Testis (tissue), 3 donors: ENCODE measurements around the gene FGFR2. TPM values are rescaled to one million over a fixed set of nuclear protein-coding genes. Genes with fewer than 3 reads are reported as not detected.

Experiments used
- DNase-seq: peaks from one replicate; pipeline ENCODE4 v3.0.0-alpha.2; 2019
- H3K27ac ChIP-seq, 2 donors: fragments of 200-600 bp; sonication (generic); one replicate each; pipeline ENCODE4 v1.5.1; 2019
- H3K27me3 ChIP-seq: fragments of 200-600 bp; sonication (generic); one replicate; pipeline ENCODE4 v1.5.1; 2019
- H3K36me3 ChIP-seq: fragments of 200-600 bp; sonication (generic); one replicate; pipeline ENCODE4 v1.5.1; 2017; ENCODE audit warnings: low read depth; ENCODE audit errors: missing control alignments
- H3K4me1 ChIP-seq: fragments of 200-600 bp; sonication (generic); one replicate; pipeline ENCODE4 v1.5.1; 2019
- H3K4me3 ChIP-seq, 2 donors: fragments of 200-600 bp; sonication (generic); one replicate each; pipeline ENCODE4 v1.5.1; 2017 to 2019
- H3K9me3 ChIP-seq: fragments of 200-600 bp; sonication (generic); one replicate; pipeline ENCODE4 v1.5.1; 2017
- POLR2A ChIP-seq: fragments of 450-650 bp; IDR thresholded peaks from one replicate; pipeline ENCODE4 v1.6.1; 2017; ENCODE audit warnings: antibody characterized with exemption, mild to moderate bottlenecking, moderate library complexity
- WGBS, 2 donors: methylation state at CpG; one replicate each; pipeline ENCODE4 v1.1.5; 2018; 5-methylcytosine and 5-hydroxymethylcytosine counted together
- intact Hi-C: fragments of 100-400 bp; cut with DNase I; formaldehyde crosslinking; loops from one replicate; pipeline ENCODE4 v1.15.1; 2023; ENCODE audit warnings: low total_unique reads
- polyA plus RNA-seq: library from polyadenylated mRNA; stranded (reverse); fragments of 350-450 nt; fragmentation: Illumina TruSeq; extraction: RNeasy Lipid Tissue Mini Kit (QIAGEN cat#74804); gene quantifications from one replicate; pipeline ENCODE4 v1.2.3, GENCODE V29; 2014; ENCODE audit warnings: low read depth, low replicate concordance; ENCODE audit not compliant: insufficient read depth
- total RNA-seq, 2 donors: library from RNA; depleted of rRNA; stranded (reverse); fragments of >200 nt; gene quantifications; one replicate each; pipeline ENCODE4 v1.2.3, GENCODE V29; 2016
- TF ChIP-seq, protein P1 (sequence below), 3 experiments: fragments of 450-650 bp in 2 of 3; fragments of 200-600 bp in 1 of 3; sonication (generic) in 1 of 3; IDR thresholded peaks; one replicate each; pipeline ENCODE4 v1.5.1; 2016 to 2019; ENCODE audit warnings: antibody characterized with exemption in 3 of 3, mild to moderate bottlenecking in 2 of 3, moderate library complexity in 1 of 3

FGFR2 gene
- total and polyA plus RNA-seq, 3 donors from 2014 or later = 23.2 to 28.9 (median 23.4) TPM

DNA sequence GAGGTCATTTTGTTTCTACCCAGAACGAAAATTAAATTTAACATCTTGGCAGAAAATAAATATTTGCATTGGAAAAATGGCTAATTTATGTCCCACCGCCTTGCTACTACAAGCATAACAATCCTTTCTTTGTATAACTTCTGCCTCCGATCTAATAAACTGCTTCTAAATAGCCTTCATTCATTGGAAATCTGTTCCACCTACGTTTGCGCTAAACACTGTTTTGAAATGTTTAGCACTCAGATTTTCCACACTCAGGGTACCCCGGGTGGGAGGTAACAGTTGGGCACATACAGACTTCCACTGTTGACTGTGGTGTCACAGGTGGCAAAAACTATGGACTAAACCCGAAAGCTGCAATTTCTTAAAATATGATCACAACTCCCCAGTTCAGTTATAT lies 96.4 kb downstream of the FGFR2 start:
- Histone ChIP-seq H3K27me3 (no peaks in the 10 kb centered on the region), H3K36me3 (no peaks in the 10 kb centered on the region), H3K4me1 (no peaks in the 10 kb centered on the region), H3K9me3 (no peaks in the 10 kb centered on the region), H3K27ac (no peak overlapping the region), H3K4me3 (no peak overlapping the region)
- 75 to 81% methylated on average over 7 of the region's 7 CpGs for WGBS, 2 donors
- intact Hi-C loops = no loop called here
- TF ChIP-seq, protein P1, sequence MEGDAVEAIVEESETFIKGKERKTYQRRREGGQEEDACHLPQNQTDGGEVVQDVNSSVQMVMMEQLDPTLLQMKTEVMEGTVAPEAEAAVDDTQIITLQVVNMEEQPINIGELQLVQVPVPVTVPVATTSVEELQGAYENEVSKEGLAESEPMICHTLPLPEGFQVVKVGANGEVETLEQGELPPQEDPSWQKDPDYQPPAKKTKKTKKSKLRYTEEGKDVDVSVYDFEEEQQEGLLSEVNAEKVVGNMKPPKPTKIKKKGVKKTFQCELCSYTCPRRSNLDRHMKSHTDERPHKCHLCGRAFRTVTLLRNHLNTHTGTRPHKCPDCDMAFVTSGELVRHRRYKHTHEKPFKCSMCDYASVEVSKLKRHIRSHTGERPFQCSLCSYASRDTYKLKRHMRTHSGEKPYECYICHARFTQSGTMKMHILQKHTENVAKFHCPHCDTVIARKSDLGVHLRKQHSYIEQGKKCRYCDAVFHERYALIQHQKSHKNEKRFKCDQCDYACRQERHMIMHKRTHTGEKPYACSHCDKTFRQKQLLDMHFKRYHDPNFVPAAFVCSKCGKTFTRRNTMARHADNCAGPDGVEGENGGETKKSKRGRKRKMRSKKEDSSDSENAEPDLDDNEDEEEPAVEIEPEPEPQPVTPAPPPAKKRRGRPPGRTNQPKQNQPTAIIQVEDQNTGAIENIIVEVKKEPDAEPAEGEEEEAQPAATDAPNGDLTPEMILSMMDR (IDR thresholded peaks at IDR 0.05) = no peak
- no peak for TF ChIP-seq POLR2A
- DNase-seq = no peak

DNA sequence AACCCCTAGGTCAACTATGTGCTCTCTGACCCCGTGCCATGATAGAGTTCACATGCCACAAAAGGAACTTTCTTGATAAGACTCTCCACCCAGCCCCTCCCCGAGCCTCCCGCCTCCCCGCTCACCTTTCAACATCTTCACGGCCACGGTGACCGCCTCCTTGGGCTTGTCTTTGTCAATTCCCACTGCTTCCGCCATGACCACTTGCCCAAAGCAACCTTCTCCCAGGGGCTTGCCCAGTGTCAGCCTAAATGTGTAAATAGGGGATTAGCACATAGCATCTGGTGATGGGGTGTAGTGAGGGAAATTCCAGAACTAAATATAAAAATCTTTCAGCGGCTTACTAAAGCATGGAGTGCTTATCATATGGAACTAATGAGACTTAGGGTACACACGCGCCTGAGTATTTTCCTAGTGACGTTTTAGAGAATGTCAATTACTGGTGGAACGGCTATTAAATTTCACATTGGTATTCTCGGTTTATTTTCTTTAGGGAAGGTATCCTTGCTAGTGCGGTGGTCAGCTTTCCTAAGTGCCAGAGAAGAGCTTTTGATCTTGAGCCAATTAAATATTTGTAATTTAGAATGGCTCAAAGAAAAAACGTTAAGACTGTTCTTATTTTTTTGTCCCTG lies 97.4 kb downstream of the FGFR2 start:
- H3K9me3 ChIP-seq = no peaks in the 10 kb centered on the region
- no peak for DNase-seq
- no peaks in the 10 kb centered on the region for H3K4me1 ChIP-seq
- H3K27me3 ChIP-seq = no peaks in the 10 kb centered on the region
- no peaks in the 10 kb centered on the region for H3K36me3 ChIP-seq
- intact Hi-C loops = no loop called here
- no peak overlapping the region for H3K4me3 ChIP-seq
- no peak overlapping the region for H3K27ac ChIP-seq
- TF ChIP-seq POLR2A = no peak
- TF ChIP-seq, protein P1 (IDR thresholded peaks at IDR 0.05) = no peak
- 75 to 80% methylated on average over 16 of the region's 16 CpGs for WGBS, 2 donors

DNA sequence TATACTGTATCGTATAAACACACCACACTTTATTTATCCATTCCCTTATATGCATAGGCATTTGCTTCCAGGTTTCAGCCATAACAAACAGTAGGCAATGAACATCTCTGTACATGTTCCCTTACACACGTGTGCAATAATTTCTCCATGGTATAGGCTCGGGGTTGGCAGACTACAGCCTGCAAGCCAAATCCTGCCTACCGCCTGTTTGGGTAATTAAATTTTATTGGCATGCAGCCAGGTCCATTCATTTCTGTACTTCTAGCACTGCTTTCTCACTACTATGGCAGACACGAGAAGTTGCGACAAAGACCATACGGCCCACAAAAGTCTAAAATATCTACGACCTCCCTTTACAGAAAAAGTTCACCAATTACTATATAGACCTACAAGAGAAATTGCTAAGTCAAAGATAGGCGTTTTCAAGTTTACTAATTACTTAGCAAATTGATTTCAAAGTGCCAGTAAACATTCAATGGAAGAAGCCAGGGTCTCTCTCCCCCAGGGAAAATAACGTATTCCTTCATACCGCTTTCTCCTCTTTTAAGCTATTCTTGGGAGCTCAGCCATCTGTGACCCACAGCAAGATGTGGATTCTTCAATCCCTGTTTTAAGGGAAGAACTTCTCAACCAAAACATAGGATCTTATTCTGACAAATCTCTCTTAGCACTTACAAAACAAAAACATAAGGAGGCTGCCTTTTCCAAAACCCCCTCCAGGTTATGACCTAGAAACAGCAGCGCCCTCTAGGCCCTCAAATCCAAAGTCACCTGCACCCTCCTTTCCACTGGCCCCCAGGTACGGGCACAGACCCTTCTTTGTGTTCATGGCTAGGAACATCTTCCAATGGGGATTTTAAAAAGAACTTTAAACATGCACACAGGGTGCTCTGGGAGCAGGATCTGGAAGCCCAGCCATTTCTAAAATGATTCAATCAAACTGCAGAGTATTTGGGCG lies 100.5 kb downstream of the FGFR2 start:
- no peaks in the 10 kb centered on the region for H3K4me1 ChIP-seq
- H3K4me3 ChIP-seq = no peak overlapping the region
- 86 to 91% methylated on average over 14 of the region's 14 CpGs for WGBS, 2 donors
- H3K27ac ChIP-seq = no peak overlapping the region
- H3K36me3 ChIP-seq = no peaks in the 10 kb centered on the region
- intact Hi-C loops = no loop called here
- no peaks in the 10 kb centered on the region for H3K9me3 ChIP-seq
- H3K27me3 ChIP-seq = no peaks in the 10 kb centered on the region
- TF ChIP-seq, protein P1 (IDR thresholded peaks at IDR 0.05) = no peak
- no peak for TF ChIP-seq POLR2A
- DNase-seq = no peak

DNA sequence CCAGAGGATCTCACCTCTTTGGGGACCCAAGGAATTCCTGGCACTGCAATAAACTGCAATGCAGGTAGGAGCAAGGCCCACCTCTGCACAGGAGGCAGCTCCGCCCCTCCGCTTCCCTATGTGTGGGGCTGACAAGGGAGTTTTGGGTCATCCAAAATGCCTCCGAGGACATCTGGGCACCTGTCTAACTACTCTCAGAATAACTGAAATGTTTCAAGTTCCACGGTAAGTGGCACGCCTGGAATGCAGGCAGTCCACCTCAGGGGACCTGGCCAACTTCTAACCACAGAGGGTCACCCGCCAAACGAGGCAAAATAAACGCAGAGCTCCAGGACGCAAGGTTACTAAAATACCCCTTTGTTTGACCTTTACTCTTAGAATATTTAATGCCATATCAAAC lies 102.5 kb downstream of the FGFR2 start:
- H3K4me1 ChIP-seq = peaks cover under 1% of the 10 kb centered on the region
- no peak for DNase-seq
- no peak overlapping the region for H3K4me3 ChIP-seq
- TF ChIP-seq POLR2A = no peak
- TF ChIP-seq, protein P1 (IDR thresholded peaks at IDR 0.05) = no peak
- no peaks in the 10 kb centered on the region for H3K36me3 ChIP-seq
- 87 to 89% methylated on average over 9 of the region's 9 CpGs for WGBS, 2 donors
- no peaks in the 10 kb centered on the region for H3K27me3 ChIP-seq
- H3K27ac ChIP-seq = no peak overlapping the region
- intact Hi-C loops = no loop called here
- no peaks in the 10 kb centered on the region for H3K9me3 ChIP-seq
